Spleen (tissue), 11 donors: ENCODE results near the gene FRMD6. TPM values are rescaled to one million over a fixed set of nuclear protein-coding genes. Genes with fewer than 3 reads are reported as not detected.

ENCODE experiments used
- DNase-seq: peaks from one replicate; pipeline ENCODE4 v3.0.0-alpha.2; 2020
- H3K27ac ChIP-seq, 8 donors: fragments of 200-600 bp; sonication (generic) in 7 of 8; 1 replicate in 4 of 8; 2 replicates in 4 of 8; pipeline versions ENCODE4 v1.5.0 to v1.8.0; 2016 to 2021; ENCODE audit warnings: inconsistent platforms in 4 of 8, mild to moderate bottlenecking in 4 of 8, moderate library complexity in 1 of 8
- H3K27me3 ChIP-seq, 7 donors: fragments of 200-600 bp; sonication (generic) in 6 of 7; replicated peaks in 1 of 7; 1 replicate in 4 of 7; 2 replicates in 3 of 7; pipeline versions ENCODE4 v1.5.0 to v1.8.0; 2016 to 2021; ENCODE audit warnings: inconsistent platforms in 3 of 7, mild to moderate bottlenecking in 1 of 7
- H3K36me3 ChIP-seq, 6 donors: fragments of 200-600 bp; sonication (generic) in 5 of 6; 1 replicate in 4 of 6; 2 replicates in 2 of 6; pipeline versions ENCODE4 v1.5.0 to v1.8.0; 2016 to 2021; ENCODE audit warnings: inconsistent platforms in 2 of 6
- H3K4me1 ChIP-seq, 6 donors: fragments of 200-600 bp; sonication (generic) in 5 of 6; 1 replicate in 3 of 6; 2 replicates in 3 of 6; pipeline versions ENCODE4 v1.5.0 to v1.8.0; 2016 to 2021; ENCODE audit warnings: inconsistent platforms in 3 of 6
- H3K4me3 ChIP-seq, 8 donors: fragments of 200-600 bp; sonication (generic) in 7 of 8; 1 replicate in 4 of 8; 2 replicates in 4 of 8; pipeline versions ENCODE4 v1.5.0 to v1.8.0; 2016 to 2021; ENCODE audit warnings: inconsistent platforms in 4 of 8, mild to moderate bottlenecking in 4 of 8, moderate library complexity in 2 of 8
- H3K9me3 ChIP-seq, 8 donors: fragments of 200-600 bp; sonication (generic) in 7 of 8; 1 replicate in 4 of 8; 2 replicates in 4 of 8; pipeline versions ENCODE4 v1.5.0 to v1.8.0; 2016 to 2021; ENCODE audit warnings: inconsistent platforms in 4 of 8
- CTCF ChIP-seq, 11 experiments: fragments of 200-600 bp in 7 of 11; fragments of 450-650 bp in 4 of 11; sonication (generic) in 4 of 11; IDR thresholded peaks in 8 of 11; conservative IDR thresholded peaks in 3 of 11; 1 replicate in 7 of 11; 2 replicates in 4 of 11; pipeline versions ENCODE4 v1.4.0 to v1.8.0; 2016 to 2021; ENCODE audit warnings: antibody characterized with exemption in 11 of 11, inconsistent platforms in 4 of 11, mild to moderate bottlenecking in 1 of 11
- POLR2A ChIP-seq, 3 donors: fragments of 450-650 bp; IDR thresholded peaks; one replicate each; pipeline ENCODE4 v1.5.1; 2017; ENCODE audit warnings: antibody characterized with exemption in 3 of 3, mild to moderate bottlenecking in 1 of 3
- POLR2AphosphoS5 ChIP-seq, 3 donors: sonication (generic); formaldehyde crosslinking; IDR thresholded peaks; one replicate each; pipeline ENCODE4 v1.5.1; 2017; ENCODE audit warnings: antibody characterized with exemption in 3 of 3
- WGBS, 5 donors: extraction: QIAGEN DNeasy Blood & Tissue Kit in 3 of 5; methylation state at CpG; one replicate each; pipeline versions ENCODE4 v1.1.5 to v1.1.7; 2013 to 2018; 5-methylcytosine and 5-hydroxymethylcytosine counted together
- intact Hi-C: fragments of 100-400 bp; cut with DNase I; formaldehyde crosslinking; loops from one replicate; pipeline ENCODE4 v1.15.0; 2023; ENCODE audit warnings: low total_unique reads
- polyA plus RNA-seq, 3 donors: library from polyadenylated mRNA; stranded (reverse); fragments of 200-250 nt; gene quantifications; one replicate each; pipeline ENCODE4 v1.2.1, GENCODE V29; 2013
- total RNA-seq, 7 donors: library from RNA; depleted of rRNA in 3 of 7; stranded (reverse); fragments of >200 nt in 3 of 7; fragmentation: NEBNext Ultra II Directional in 4 of 7; extraction: Animal tissue kit (Norgen Biotek cat#: 25700) in 4 of 7; gene quantifications; one replicate each; pipeline versions ENCODE4 v1.1.0 to v1.2.1, GENCODE V29; 2016 to 2021
- donor health status: healthy with polysubstance abuse.
- donor health status: DM: no; HTN: no; CAD: no; lungs with moderate emphysema.
- donor health status: DM: no; HTN: no; CAD: no.
- donor health status: Bipolar disorder and iron deficiency.
- donor health status: healthy.
- donor health status: DM: no; HTN: no; CAD: no.
- donor health status: DM: yes; HTN: yes; CAD: no.

The FRMD6 gene
- total and polyA plus RNA-seq, 10 donors: 2.2 to 37.2 (median 26.7) TPM

- TF ChIP-seq POLR2AphosphoS5 (IDR thresholded peaks at IDR 0.05) (no peak), CTCF (IDR thresholded peaks at IDR 0.05 in 8 of 11, conservative IDR thresholded peaks at IDR 0.05 in 3 of 11) (no peak), POLR2A (IDR thresholded peaks at IDR 0.05) (no peak)
- Histone ChIP-seq H3K27me3 (no peaks in the 10 kb centered on the region), H3K36me3 (no peaks in the 10 kb centered on the region), H3K9me3 (no peaks in the 10 kb centered on the region), H3K27ac (no peak overlapping the region), H3K4me3 (no peak overlapping the region), H3K4me1 (no peaks in the 10 kb centered on the region)
- 92 to 100% (median 95%) methylated on average over 1 of the region's 1 CpG for WGBS, 5 donors
- intact Hi-C loops: no loop called here
- no peak for DNase-seq
Measured at GRCh38 chr14:51691176-51691575, 39.5 kb downstream of the FRMD6 start.

- intact Hi-C loops: no loop called here
- no peaks in the 10 kb centered on the region for H3K36me3 ChIP-seq
- H3K27me3 ChIP-seq: no peaks in the 10 kb centered on the region
- H3K27ac ChIP-seq: no peak overlapping the region
- no peaks in the 10 kb centered on the region for H3K4me1 ChIP-seq
- H3K4me3 ChIP-seq: no peak overlapping the region
- TF ChIP-seq POLR2A (IDR thresholded peaks at IDR 0.05): no peak
- no peak for TF ChIP-seq POLR2AphosphoS5 (IDR thresholded peaks at IDR 0.05)
- no peak for TF ChIP-seq CTCF (IDR thresholded peaks at IDR 0.05 in 8 of 11, conservative IDR thresholded peaks at IDR 0.05 in 3 of 11)
- 87 to 97% (median 91%) methylated on average over 3 of the region's 3 CpGs for WGBS, 5 donors
- DNase-seq: no peak
- H3K9me3 ChIP-seq: no peaks in the 10 kb centered on the region
Measured at GRCh38 chr14:51692646-51693045, 40.9 kb downstream of the FRMD6 start.

- no peak overlapping the region for H3K27ac ChIP-seq
- H3K36me3 ChIP-seq: no peaks in the 10 kb centered on the region
- no peak overlapping the region for H3K4me3 ChIP-seq
- TF ChIP-seq POLR2A (IDR thresholded peaks at IDR 0.05): no peak
- no peak for TF ChIP-seq CTCF (IDR thresholded peaks at IDR 0.05 in 8 of 11, conservative IDR thresholded peaks at IDR 0.05 in 3 of 11)
- no peak for TF ChIP-seq POLR2AphosphoS5 (IDR thresholded peaks at IDR 0.05)
- no peaks in the 10 kb centered on the region for H3K9me3 ChIP-seq
- no peaks in the 10 kb centered on the region for H3K27me3 ChIP-seq
- DNase-seq: no peak
- H3K4me1 ChIP-seq: no peaks in the 10 kb centered on the region
- WGBS, 5 donors: 77 to 91% (median 85%) methylated on average over 3 of the region's 3 CpGs
- intact Hi-C loops: no loop called here
Measured at GRCh38 chr14:51697848-51698247, 46.1 kb downstream of the FRMD6 start.

GRCh38 chr14:51701951-51702350 is 50.2 kb downstream of the FRMD6 start:
- H3K36me3 ChIP-seq: peaks cover 0 to 20% (median 0%) of the 10 kb centered on the region in 6 donors
- no peak overlapping the region for H3K27ac ChIP-seq
- intact Hi-C loops: no loop called here
- H3K27me3 ChIP-seq: no peaks in the 10 kb centered on the region
- no peak overlapping the region for H3K4me3 ChIP-seq
- no peaks in the 10 kb centered on the region for H3K4me1 ChIP-seq
- no peaks in the 10 kb centered on the region for H3K9me3 ChIP-seq
- no peak for DNase-seq
- TF ChIP-seq POLR2AphosphoS5 (IDR thresholded peaks at IDR 0.05) (no peak), POLR2A (IDR thresholded peaks at IDR 0.05) (no peak), CTCF (IDR thresholded peaks at IDR 0.05 in 8 of 11, conservative IDR thresholded peaks at IDR 0.05 in 3 of 11) (no peak)
- 73 to 92% (median 84%) methylated on average over 3 of the region's 3 CpGs for WGBS, 5 donors
